Peyer's patch (tissue), 4 donors: ENCODE data around the gene KMT5C.

Experiments
- POLR2A ChIP-seq, 2 donors: fragments of 450-650 bp; IDR thresholded peaks; one replicate each; pipeline ENCODE4 v1.5.1; 2017; ENCODE audit warnings: antibody characterized with exemption in 2 of 2, mild to moderate bottlenecking in 2 of 2, moderate library complexity in 2 of 2
- TF ChIP-seq, protein P1 (sequence below), 6 experiments: fragments of 450-650 bp in 4 of 6; fragments of 200-600 bp in 2 of 6; sonication (generic) in 1 of 6; IDR thresholded peaks; one replicate each; pipeline ENCODE4 v1.5.1; 2017 to 2019; ENCODE audit warnings: antibody characterized with exemption in 6 of 6, mild to moderate bottlenecking in 3 of 6, moderate library complexity in 1 of 6

DNA sequence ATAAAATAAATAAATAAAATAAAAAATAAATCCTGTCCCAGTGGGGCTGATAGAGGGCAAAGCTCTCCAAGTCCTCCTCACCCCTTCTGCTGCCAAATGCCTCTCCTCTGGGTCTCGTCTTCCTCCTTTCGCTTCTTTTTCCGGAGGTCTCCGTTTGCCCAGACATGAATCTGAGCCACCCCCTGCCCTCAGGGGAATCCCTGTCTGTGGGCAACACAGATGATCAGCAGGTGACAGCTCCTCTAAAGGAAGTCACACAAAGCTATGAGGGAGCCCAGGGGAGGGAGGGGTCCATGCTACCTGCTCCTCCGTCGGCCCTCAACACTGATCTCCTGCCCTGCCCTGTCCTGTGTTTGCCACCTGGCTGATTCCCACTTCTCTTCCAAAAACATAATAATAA is 15.0 kb upstream of the KMT5C start:
- TF ChIP-seq, protein P1, sequence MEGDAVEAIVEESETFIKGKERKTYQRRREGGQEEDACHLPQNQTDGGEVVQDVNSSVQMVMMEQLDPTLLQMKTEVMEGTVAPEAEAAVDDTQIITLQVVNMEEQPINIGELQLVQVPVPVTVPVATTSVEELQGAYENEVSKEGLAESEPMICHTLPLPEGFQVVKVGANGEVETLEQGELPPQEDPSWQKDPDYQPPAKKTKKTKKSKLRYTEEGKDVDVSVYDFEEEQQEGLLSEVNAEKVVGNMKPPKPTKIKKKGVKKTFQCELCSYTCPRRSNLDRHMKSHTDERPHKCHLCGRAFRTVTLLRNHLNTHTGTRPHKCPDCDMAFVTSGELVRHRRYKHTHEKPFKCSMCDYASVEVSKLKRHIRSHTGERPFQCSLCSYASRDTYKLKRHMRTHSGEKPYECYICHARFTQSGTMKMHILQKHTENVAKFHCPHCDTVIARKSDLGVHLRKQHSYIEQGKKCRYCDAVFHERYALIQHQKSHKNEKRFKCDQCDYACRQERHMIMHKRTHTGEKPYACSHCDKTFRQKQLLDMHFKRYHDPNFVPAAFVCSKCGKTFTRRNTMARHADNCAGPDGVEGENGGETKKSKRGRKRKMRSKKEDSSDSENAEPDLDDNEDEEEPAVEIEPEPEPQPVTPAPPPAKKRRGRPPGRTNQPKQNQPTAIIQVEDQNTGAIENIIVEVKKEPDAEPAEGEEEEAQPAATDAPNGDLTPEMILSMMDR (IDR thresholded peaks at IDR 0.05), result no peak
- TF ChIP-seq POLR2A (IDR thresholded peaks at IDR 0.05), result no peak
